Osteoblast (primary cell): ENCODE results near the gene RSRC1. TPM values are rescaled to one million over a fixed set of nuclear protein-coding genes. Genes with fewer than 3 reads are reported as not detected.
"Not testable (repeated sequence)": the region's sequence is repeated elsewhere in the genome, so short reads cannot be mapped to it uniquely, and the experiment has no call there.

ENCODE experiments used
- DNase-seq: peaks from one replicate; pipeline ENCODE4 v3.0.0; 2011; ENCODE audit warnings: low spot score, mixed read lengths; ENCODE audit not compliant: insufficient read length; ENCODE audit errors: missing footprints
- H2AFZ ChIP-seq: 2 replicates; pipeline ENCODE4 v1.6.0; 2011; ENCODE audit warnings: mild to moderate bottlenecking, low read length
- H3K27ac ChIP-seq: 2 replicates; pipeline ENCODE4 v1.5.1; 2011; ENCODE audit warnings: mild to moderate bottlenecking, low read depth, low read length, moderate library complexity
- H3K27me3 ChIP-seq: 2 replicates; pipeline ENCODE4 v1.6.0; 2012; ENCODE audit warnings: mild to moderate bottlenecking, control low read depth, inconsistent platforms, low read length, moderate library complexity; ENCODE audit not compliant: insufficient read depth
- H3K36me3 ChIP-seq: 2 replicates; pipeline ENCODE4 v1.5.1; 2011; ENCODE audit warnings: mild to moderate bottlenecking, low read length, control low read depth, moderate library complexity; ENCODE audit not compliant: insufficient read depth
- H3K4me1 ChIP-seq: 2 replicates; pipeline ENCODE4 v1.5.1; 2011; ENCODE audit warnings: mild to moderate bottlenecking, low read length, control low read depth, moderate library complexity; ENCODE audit not compliant: insufficient read depth
- H3K4me2 ChIP-seq: 2 replicates; pipeline ENCODE4 v1.6.0; 2011; ENCODE audit warnings: mild to moderate bottlenecking, low read length; ENCODE audit not compliant: insufficient read depth
- H3K4me3 ChIP-seq: fragments of 200-600 bp; sonication (generic); 3 replicates; pipeline ENCODE4 v1.5.1; 2012; ENCODE audit warnings: mild to moderate bottlenecking, low read length, inconsistent platforms; ENCODE audit not compliant: insufficient read depth
- H3K79me2 ChIP-seq: 2 replicates; pipeline ENCODE4 v1.6.0; 2012; ENCODE audit warnings: mild to moderate bottlenecking, low read length, control low read depth, inconsistent platforms; ENCODE audit not compliant: insufficient read depth
- H3K9me3 ChIP-seq: 2 replicates; pipeline ENCODE4 v1.5.1; 2011; ENCODE audit warnings: low read depth, low read length, control low read depth
- H4K20me1 ChIP-seq: 2 replicates; pipeline ENCODE4 v1.6.0; 2012; ENCODE audit warnings: mild to moderate bottlenecking, low read length, control low read depth; ENCODE audit not compliant: insufficient read depth
- CTCF ChIP-seq: IDR thresholded peaks from 2 replicates; pipeline ENCODE4 v1.5.1; 2011; ENCODE audit warnings: mild to moderate bottlenecking, low read depth, low read length, moderate library complexity; ENCODE audit errors: extremely low read depth
- total RNA-seq: library from RNA; depleted of rRNA; stranded (reverse); fragments of >200 nt; gene quantifications from 2 replicates; pipeline ENCODE4 v1.2.3, GENCODE V29; 2012

Gene RSRC1
- total RNA-seq, 1 donor: 69.8 TPM

- peaks cover 37% of the 10 kb centered on the region for H3K79me2 ChIP-seq
- no peaks in the 10 kb centered on the region for H3K9me3 ChIP-seq
- no peak overlapping the region for H3K4me2 ChIP-seq
- no peaks in the 10 kb centered on the region for H3K27me3 ChIP-seq
- no peaks in the 10 kb centered on the region for H4K20me1 ChIP-seq
- DNase-seq: no peak
- peaks cover 12% of the 10 kb centered on the region for H3K36me3 ChIP-seq
- H3K4me3 ChIP-seq: no peak overlapping the region
- H3K4me1 ChIP-seq: no peaks in the 10 kb centered on the region
- TF ChIP-seq CTCF: no peak
- no peak overlapping the region for H3K27ac ChIP-seq
- H2AFZ ChIP-seq: no peak overlapping the region
Observed at GRCh38 chr3:158120330-158120729, 10.4 kb downstream of the RSRC1 start.

GRCh38 chr3:158121295-158121694 lies 11.4 kb downstream of the RSRC1 start:
- H4K20me1 ChIP-seq: no peaks in the 10 kb centered on the region
- no peak for DNase-seq
- peaks cover 12% of the 10 kb centered on the region for H3K36me3 ChIP-seq
- H2AFZ ChIP-seq: no peak overlapping the region
- no peaks in the 10 kb centered on the region for H3K9me3 ChIP-seq
- no peaks in the 10 kb centered on the region for H3K27me3 ChIP-seq
- no peak for TF ChIP-seq CTCF
- no peak overlapping the region for H3K4me3 ChIP-seq
- no peaks in the 10 kb centered on the region for H3K4me1 ChIP-seq
- no peak overlapping the region for H3K4me2 ChIP-seq
- no peak overlapping the region for H3K27ac ChIP-seq
- H3K79me2 ChIP-seq: peaks cover 33% of the 10 kb centered on the region

GRCh38 chr3:158122721-158123120 lies 12.8 kb downstream of the RSRC1 start:
- H3K4me3 ChIP-seq, H3K27ac ChIP-seq, H4K20me1 ChIP-seq, H3K4me2 ChIP-seq, DNase-seq, H2AFZ ChIP-seq, H3K9me3 ChIP-seq, H3K27me3 ChIP-seq, H3K4me1 ChIP-seq: not testable (repeated sequence)
- Histone ChIP-seq H3K79me2 (peaks cover 20% of the 10 kb centered on the region), H3K36me3 (peaks cover 12% of the 10 kb centered on the region)

- Histone ChIP-seq H3K27me3 (no peaks in the 10 kb centered on the region), H3K36me3 (peaks cover 10% of the 10 kb centered on the region), H3K4me2 (no peak overlapping the region), H3K9me3 (no peaks in the 10 kb centered on the region), H4K20me1 (no peaks in the 10 kb centered on the region), H3K79me2 (peaks cover 13% of the 10 kb centered on the region), H3K4me1 (peaks cover 5% of the 10 kb centered on the region), H3K27ac (no peak overlapping the region), H2AFZ (no peak overlapping the region), H3K4me3 (no peak overlapping the region)
- no peak for TF ChIP-seq CTCF
- no peak for DNase-seq
Observed at GRCh38 chr3:158127250-158128219, 17.6 kb downstream of the RSRC1 start.
